NT2/D1 (cell line): ENCODE results near the gene CELF2.

Experiments
- DNase-seq: peaks from one replicate; pipeline ENCODE4 v3.0.0-alpha.2; 2011; ENCODE audit warnings: low read depth, low spot score
- H3K27me3 ChIP-seq: 2 replicates; pipeline ENCODE4 v1.6.0; 2011; ENCODE audit warnings: mild to moderate bottlenecking; ENCODE audit not compliant: insufficient read length, insufficient read depth
- H3K36me3 ChIP-seq: 2 replicates; pipeline ENCODE4 v1.6.1; 2011; ENCODE audit warnings: mild to moderate bottlenecking, low read length, mixed read lengths; ENCODE audit not compliant: insufficient read depth, insufficient read length
- H3K4me1 ChIP-seq: 2 replicates; pipeline ENCODE4 v1.5.1; 2011; ENCODE audit not compliant: insufficient read depth, insufficient read length
- H3K4me3 ChIP-seq: 2 replicates; pipeline ENCODE4 v1.5.1; 2011; ENCODE audit warnings: low read depth; ENCODE audit not compliant: insufficient read length
- H3K9ac ChIP-seq: 2 replicates; pipeline ENCODE4 v1.6.0; 2011; ENCODE audit warnings: low read depth; ENCODE audit not compliant: insufficient read length
- H3K9me3 ChIP-seq: 2 replicates; pipeline ENCODE4 v1.5.1; 2011; ENCODE audit warnings: mild to moderate bottlenecking, low read length; ENCODE audit not compliant: insufficient read depth
- SUZ12 ChIP-seq: IDR thresholded peaks from 2 replicates; pipeline ENCODE4 v1.6.1; 2011; ENCODE audit not compliant: insufficient read length, insufficient read depth; ENCODE audit errors: extremely low read depth
- YY1 ChIP-seq: IDR thresholded peaks from 2 replicates; pipeline ENCODE4 v1.6.1; 2011; ENCODE audit not compliant: insufficient read length, insufficient read depth
- ZNF274 ChIP-seq: IDR thresholded peaks from 2 replicates; pipeline ENCODE4 v1.6.1; 2011; ENCODE audit warnings: mild to moderate bottlenecking, low read depth, low read length

CELF2 gene

DNA sequence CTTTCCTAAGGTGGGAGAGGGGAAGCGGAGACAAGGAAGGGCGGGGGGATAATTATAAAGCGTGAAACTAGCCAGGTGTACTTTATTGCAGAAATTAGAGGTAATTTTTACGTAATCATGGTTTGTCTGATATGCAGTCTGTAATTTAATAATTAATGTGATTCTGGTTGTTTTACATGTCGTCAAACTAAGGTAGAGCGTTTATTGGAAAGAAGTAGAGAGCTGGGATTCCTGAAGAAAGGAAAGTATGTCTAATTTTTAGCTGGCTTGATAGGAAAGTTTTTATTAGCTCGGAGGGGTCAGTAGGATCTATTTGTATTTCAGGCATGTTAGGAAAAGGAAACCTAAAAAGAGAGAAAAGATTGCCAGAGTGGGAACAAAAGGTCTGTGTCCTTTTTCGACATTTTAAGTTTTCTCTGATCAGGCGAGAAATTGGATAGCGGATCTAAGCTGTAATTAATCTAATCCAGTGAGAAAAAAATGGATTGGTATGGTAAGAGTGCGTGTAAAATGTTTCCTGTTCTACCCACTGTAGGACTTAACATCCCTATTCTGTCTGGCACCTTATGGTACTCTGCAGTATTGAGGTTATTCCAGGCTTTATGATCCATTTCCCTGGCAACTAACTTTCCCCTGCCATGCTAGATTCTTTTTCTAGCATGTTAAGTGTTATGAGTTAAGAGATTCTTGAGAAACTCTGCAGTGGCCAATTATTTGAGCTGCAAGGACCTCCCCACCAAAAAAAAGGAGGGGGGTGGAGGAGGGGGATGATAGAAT is 1.4 kb downstream of the CELF2 start:
- no peaks in the 10 kb centered on the region for H3K9me3 ChIP-seq
- peak overlapping the region; percentile 66 for H3K4me3 ChIP-seq
- TF ChIP-seq ZNF274: no peak
- no peak for TF ChIP-seq SUZ12
- TF ChIP-seq YY1: no peak
- H3K4me1 ChIP-seq: peaks cover 2% of the 10 kb centered on the region
- H3K9ac ChIP-seq: no peak overlapping the region
- H3K36me3 ChIP-seq: no peaks in the 10 kb centered on the region
- peaks cover 36% of the 10 kb centered on the region for H3K27me3 ChIP-seq
- no peak for DNase-seq

DNA sequence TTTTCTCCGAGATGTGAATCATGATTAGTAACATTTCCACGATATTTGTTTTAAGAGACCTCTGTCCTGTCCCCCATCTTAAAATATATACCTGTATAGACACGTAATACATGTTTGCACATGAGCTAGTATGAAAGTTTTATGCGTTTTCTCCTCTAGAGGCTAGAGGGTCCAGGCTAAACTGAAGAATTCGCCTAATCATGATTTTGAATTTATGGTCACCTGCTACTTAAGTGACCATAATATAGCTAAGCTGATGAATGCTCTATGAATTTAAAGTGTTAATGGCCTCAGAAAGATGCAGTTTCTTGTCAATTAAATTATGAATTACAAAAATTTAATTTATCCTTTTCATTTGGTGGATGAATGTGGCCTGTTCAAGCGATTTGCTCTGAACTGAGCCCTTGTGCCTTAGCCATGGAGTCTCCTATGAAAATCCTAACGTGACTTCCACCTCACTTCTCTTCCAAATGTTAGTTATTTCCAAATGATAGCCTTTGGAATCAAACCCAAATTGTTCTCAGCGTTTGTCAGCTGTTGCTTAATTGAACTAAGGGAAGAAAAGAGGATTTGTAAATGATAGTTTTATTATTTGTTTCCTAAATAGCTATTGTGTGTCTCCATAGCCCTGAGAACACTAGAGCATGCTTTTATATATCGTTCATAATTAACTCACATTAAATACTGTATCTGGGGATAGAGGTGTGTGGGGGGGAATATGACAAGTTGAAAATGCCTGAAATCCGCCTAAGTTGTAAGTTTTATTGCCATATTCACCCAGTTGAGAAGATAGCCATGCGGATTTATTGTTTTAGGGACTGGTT is 2.3 kb downstream of the CELF2 start:
- TF ChIP-seq YY1 (no peak), SUZ12 (no peak), ZNF274 (no peak)
- Histone ChIP-seq H3K9ac (no peak overlapping the region), H3K27me3 (peaks cover 36% of the 10 kb centered on the region), H3K9me3 (no peaks in the 10 kb centered on the region), H3K4me1 (no peaks in the 10 kb centered on the region), H3K36me3 (no peaks in the 10 kb centered on the region), H3K4me3 (no peak overlapping the region)
- DNase-seq: no peak

GRCh38 chr10:11020548-11020942 is 2.9 kb downstream of the CELF2 start:
- H3K4me1 ChIP-seq: no peaks in the 10 kb centered on the region

DNA sequence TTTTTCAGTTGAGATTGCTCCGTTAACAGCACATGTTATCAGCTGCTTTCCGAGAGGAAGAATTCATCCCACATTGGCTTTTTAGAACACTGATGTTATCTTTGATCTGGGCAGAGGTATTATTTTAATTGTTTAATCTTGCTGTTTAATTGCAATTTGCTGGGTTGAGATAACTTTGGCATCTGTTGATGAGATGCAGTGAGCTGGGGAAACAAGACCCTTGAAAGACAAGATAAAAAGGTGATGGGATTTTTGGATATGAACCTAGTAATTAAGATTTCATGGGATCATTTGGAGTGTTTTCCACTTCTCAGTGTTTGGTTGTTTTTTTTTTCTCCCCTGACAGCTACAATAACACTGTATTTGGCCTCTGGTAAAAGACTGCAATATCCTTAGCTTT is 4.5 kb downstream of the CELF2 start:
- H3K4me3 ChIP-seq: no peak overlapping the region
- no peaks in the 10 kb centered on the region for H3K36me3 ChIP-seq
- no peak for TF ChIP-seq SUZ12
- no peak for TF ChIP-seq ZNF274
- no peak for TF ChIP-seq YY1
- H3K9ac ChIP-seq: no peak overlapping the region
- H3K4me1 ChIP-seq: no peaks in the 10 kb centered on the region
- H3K27me3 ChIP-seq: peaks cover 23% of the 10 kb centered on the region
- no peaks in the 10 kb centered on the region for H3K9me3 ChIP-seq
- no peak for DNase-seq

More at GRCh38 chr10:11020548-11020942, 2.9 kb downstream of the CELF2 start:
- TF ChIP-seq YY1 (no peak), ZNF274 (no peak), SUZ12 (no peak)
- H3K27me3 ChIP-seq: peaks cover 36% of the 10 kb centered on the region
- H3K9me3 ChIP-seq: no peaks in the 10 kb centered on the region
- H3K4me3 ChIP-seq: no peak overlapping the region
- no peak overlapping the region for H3K9ac ChIP-seq
- no peak for DNase-seq
- H3K36me3 ChIP-seq: no peaks in the 10 kb centered on the region

- TF ChIP-seq SUZ12 (no peak), ZNF274 (no peak), YY1 (no peak)
- Histone ChIP-seq H3K9me3 (no peaks in the 10 kb centered on the region), H3K4me1 (no peaks in the 10 kb centered on the region), H3K4me3 (no peak overlapping the region), H3K9ac (no peak overlapping the region), H3K36me3 (no peaks in the 10 kb centered on the region), H3K27me3 (peaks cover 22% of the 10 kb centered on the region)
- no peak for DNase-seq
Observed at GRCh38 chr10:11023009-11023953, 5.6 kb downstream of the CELF2 start.

DNA sequence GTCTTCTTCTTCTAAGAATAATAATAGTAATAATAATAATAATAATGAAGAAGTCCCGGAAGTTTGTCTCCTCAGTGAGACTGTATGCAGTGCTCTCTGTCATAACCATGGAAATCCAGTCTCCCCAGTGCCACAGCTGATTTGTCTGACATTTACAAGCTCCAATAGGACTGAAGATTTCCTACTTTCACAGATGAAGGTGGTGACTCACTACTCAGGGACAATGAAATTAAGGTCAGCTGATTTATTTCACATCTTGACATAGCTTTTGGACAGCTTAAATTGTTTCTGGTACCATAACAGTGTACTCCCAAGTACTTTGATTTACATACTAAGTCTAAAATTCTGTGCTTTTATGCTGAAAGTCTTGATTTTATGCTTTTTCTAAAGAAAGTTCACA is 6.9 kb downstream of the CELF2 start:
- DNase-seq: no peak
- peaks cover 10% of the 10 kb centered on the region for H3K27me3 ChIP-seq
- H3K36me3 ChIP-seq: no peaks in the 10 kb centered on the region
- H3K9me3 ChIP-seq: 0 out of 2 replicates have a peak, but pooled peaks cover 3% of the 10 kb centered on the region
- TF ChIP-seq SUZ12 (no peak), YY1 (no peak)
- no peaks in the 10 kb centered on the region for H3K4me1 ChIP-seq
- H3K9ac ChIP-seq: no peak overlapping the region
- no peak overlapping the region for H3K4me3 ChIP-seq

DNA sequence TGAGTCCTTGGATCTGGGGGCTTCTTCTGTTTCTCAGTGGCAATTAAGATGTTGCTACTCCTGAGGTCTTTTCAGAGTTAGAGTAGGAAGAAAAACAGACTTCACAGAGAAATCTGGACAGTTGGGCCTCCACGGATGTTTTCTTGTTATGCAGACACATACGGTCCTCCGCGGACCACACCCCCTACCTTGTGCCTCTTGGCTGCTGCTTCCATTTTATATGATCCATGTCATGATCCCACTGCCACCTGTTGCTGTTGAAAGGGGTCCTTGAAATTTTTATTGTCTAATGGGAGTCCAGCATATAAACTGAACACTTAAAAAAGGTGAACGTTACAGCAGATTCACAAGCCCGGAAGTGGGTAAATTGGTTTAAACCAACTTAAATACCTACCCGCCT is 8.3 kb downstream of the CELF2 start:
- Histone ChIP-seq H3K27me3 (no peaks in the 10 kb centered on the region), H3K9me3 (0 out of 2 replicates have a peak, but pooled peaks cover 3% of the 10 kb centered on the region), H3K36me3 (no peaks in the 10 kb centered on the region), H3K9ac (no peak overlapping the region), H3K4me1 (no peaks in the 10 kb centered on the region), H3K4me3 (no peak overlapping the region)
- TF ChIP-seq YY1: no peak
- no peak for TF ChIP-seq SUZ12
- no peak for TF ChIP-seq ZNF274
- DNase-seq: no peak
